SK-N-MC (cell line): Measurements from ENCODE around the gene AADACL4.
"Not testable (repeated sequence)": the region's sequence is repeated elsewhere in the genome, so short reads cannot be mapped to it uniquely, and the experiment has no call there.

Experiments used
- DNase-seq: peaks from one replicate; pipeline ENCODE4 v3.0.0-alpha.2; 2011; ENCODE audit warnings: low read depth, low spot score
- H3K27ac ChIP-seq: fragments of 200-600 bp; sonication (generic); 2 replicates; pipeline ENCODE4 v1.5.1; 2016; ENCODE audit warnings: mixed run types
- H3K36me3 ChIP-seq: fragments of 200-600 bp; sonication (generic); 2 replicates; pipeline ENCODE4 v1.6.1; 2017; ENCODE audit warnings: antibody characterized with exemption, low read length, mixed read lengths; ENCODE audit not compliant: insufficient read depth
- H3K4me3 ChIP-seq: fragments of 200-600 bp; sonication (generic); 2 replicates; pipeline ENCODE4 v1.5.1; 2016
- H3K9ac ChIP-seq: fragments of 200-600 bp; sonication (generic); 2 replicates; pipeline ENCODE4 v1.8.0; 2017; ENCODE audit warnings: mixed run types, mixed read lengths; ENCODE audit not compliant: insufficient read length
- H3K9me3 ChIP-seq: fragments of 200-600 bp; sonication (generic); 2 replicates; pipeline ENCODE4 v1.6.1; 2017; ENCODE audit warnings: low read depth, mild to moderate bottlenecking, antibody characterized with exemption, low read length, moderate library complexity, mixed read lengths
- EZH2 ChIP-seq: fragments of 200-600 bp; sonication (generic); IDR thresholded peaks from one replicate; pipeline ENCODE4 v1.6.1; 2017; ENCODE audit warnings: antibody characterized with exemption
- FOXP2 ChIP-seq: optimal IDR thresholded peaks from 2 replicates; pipeline ENCODE3; 2011; ENCODE audit warnings: mild to moderate bottlenecking, moderate library complexity; ENCODE audit not compliant: insufficient read depth; ENCODE audit errors: extremely low read length, control extremely low read depth
- POLR2AphosphoS5 ChIP-seq: IDR thresholded peaks from 2 replicates; pipeline ENCODE4 v1.6.1; 2012; ENCODE audit warnings: mild to moderate bottlenecking, low read depth, low read length, borderline replicate concordance

Gene AADACL4

DNA sequence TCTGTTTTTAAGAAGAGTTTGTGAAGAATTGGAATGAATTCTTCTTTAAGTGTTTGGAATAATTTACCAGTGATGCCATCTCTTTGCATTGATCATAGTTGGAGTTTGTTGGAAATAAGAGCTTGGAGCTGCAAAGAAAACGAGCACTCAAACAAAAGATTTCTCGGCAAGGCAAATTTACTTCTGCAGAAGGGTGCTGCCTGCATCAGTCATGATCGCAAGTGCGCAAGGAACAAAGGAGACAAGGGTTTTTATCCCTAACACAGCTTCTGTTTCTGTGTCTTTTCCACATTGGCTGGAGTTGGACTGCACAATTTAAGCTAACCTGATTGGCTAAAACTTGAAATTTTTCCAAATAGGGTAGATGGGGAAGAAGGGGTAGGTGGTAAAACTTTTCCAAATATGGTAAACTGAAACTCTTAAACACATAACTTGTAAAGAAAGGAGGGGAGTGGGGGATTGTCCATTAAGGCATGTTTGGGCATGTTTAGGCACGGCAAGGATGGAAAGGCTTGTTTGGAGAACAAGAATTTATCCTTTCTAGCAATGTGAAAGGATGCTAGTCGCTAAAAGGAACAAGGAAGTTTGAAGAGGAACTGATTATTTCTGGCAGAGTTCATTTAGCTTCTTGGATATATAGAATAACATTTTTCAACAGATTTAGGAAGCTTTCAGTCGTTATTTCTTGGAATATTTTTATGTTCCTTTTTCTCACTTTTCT, 3.5 kb upstream of the AADACL4 start:
- Histone ChIP-seq H3K4me3 (no peak overlapping the region), H3K9me3 (no peaks in the 10 kb centered on the region; the same call in 1 of the 2 replicates), H3K9ac (no peak overlapping the region), H3K36me3 (no peaks in the 10 kb centered on the region), H3K27ac (no peak overlapping the region)
- no peak for TF ChIP-seq FOXP2
- no peak for TF ChIP-seq POLR2AphosphoS5
- TF ChIP-seq EZH2 = no peak
- DNase-seq = no peak

DNA sequence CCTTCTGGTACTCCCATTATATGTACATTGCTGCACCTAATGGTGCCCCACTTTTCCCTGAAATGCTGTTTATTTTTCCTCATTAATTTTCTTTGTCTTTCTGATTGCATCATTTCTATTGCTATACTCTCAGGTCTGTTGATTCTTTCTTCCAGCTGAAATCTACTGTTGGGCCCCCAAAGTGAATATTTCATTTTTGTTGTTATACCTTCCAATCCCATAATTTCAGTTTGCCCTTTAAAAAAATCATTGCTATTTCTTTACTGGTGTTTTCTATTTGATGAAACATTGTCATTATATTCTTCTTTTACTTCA, 3.0 kb upstream of the AADACL4 start:
- Histone ChIP-seq H3K36me3 (no peaks in the 10 kb centered on the region), H3K4me3 (no peak overlapping the region), H3K27ac (no peak overlapping the region), H3K9me3 (no peaks in the 10 kb centered on the region; the same call in 1 of the 2 replicates), H3K9ac (no peak overlapping the region)
- no peak for TF ChIP-seq POLR2AphosphoS5
- TF ChIP-seq FOXP2 = no peak
- TF ChIP-seq EZH2 = no peak
- no peak for DNase-seq

- H3K9me3 ChIP-seq = no peaks in the 10 kb centered on the region; the same call in 1 of the 2 replicates
- TF ChIP-seq EZH2 = no peak
- TF ChIP-seq POLR2AphosphoS5 = no peak
- no peaks in the 10 kb centered on the region for H3K36me3 ChIP-seq
- peak overlapping the region; percentile 1; the same call in 1 of the 2 replicates for H3K27ac ChIP-seq
- no peak for DNase-seq
- no peak overlapping the region for H3K4me3 ChIP-seq
- H3K9ac ChIP-seq = no peak overlapping the region
These were observed 806 bp upstream of the AADACL4 start for GRCh38 chr1:12643079-12643478.

DNA sequence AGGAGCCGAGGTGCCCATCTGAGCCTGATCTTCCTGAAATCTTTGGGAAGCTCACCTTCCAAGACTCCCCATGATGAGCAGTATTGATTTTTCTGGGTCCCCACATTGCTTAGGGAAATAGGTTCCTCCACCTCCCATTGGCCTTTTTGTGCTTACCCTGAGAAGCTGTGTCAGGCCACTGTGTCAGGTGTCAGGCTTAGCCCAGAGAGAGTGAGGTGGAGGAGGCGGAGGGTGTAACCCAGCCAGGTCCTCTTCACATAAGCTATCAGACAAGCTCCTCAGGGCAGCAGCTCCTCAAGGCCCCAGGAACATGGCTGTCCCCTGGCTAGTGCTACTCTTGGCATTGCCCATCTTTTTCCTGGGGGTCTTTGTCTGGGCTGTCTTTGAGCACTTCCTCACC, 352 bp downstream of the AADACL4 start:
- Histone ChIP-seq H3K9ac (peak overlapping the region; percentile 20), H3K4me3 (no peak overlapping the region), H3K36me3 (no peaks in the 10 kb centered on the region), H3K27ac (peak overlapping the region; percentile 56; the same call in 1 of the 2 replicates), H3K9me3 (no peaks in the 10 kb centered on the region; the same call in 1 of the 2 replicates)
- no peak for TF ChIP-seq FOXP2
- no peak for TF ChIP-seq EZH2
- TF ChIP-seq POLR2AphosphoS5 = no peak
- DNase-seq = no peak

DNA sequence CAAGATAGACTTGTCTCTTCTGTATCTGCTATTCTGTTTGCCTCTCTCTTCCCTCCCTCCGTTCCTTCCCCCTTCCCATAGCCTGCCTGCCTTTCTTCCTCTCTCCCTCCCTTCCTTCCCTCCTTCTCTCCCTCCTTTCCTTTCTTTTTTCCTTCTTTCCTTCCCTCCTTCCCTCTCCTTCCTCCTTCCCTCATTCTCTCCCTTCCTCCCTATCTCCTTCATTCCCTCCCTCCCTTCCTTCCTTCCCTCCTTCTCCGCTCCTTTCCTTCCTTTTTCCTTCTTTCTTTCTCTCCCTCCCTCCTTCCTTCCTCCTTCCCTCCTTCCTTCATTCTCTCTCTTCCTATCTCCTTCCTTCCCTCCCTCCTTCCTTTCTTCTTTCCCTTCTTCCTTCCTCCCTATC, 944 bp downstream of the AADACL4 start:
- TF ChIP-seq FOXP2 (no peak), EZH2 (no peak), POLR2AphosphoS5 (no peak)
- Histone ChIP-seq H3K9me3 (no peaks in the 10 kb centered on the region; the same call in 1 of the 2 replicates), H3K4me3 (no peak overlapping the region), H3K9ac (no peak overlapping the region), H3K36me3 (no peaks in the 10 kb centered on the region), H3K27ac (no peak overlapping the region; the same call in 1 of the 2 replicates)
- DNase-seq = no peak

- H3K4me3 ChIP-seq, H3K9ac ChIP-seq, H3K9me3 ChIP-seq, H3K36me3 ChIP-seq, H3K27ac ChIP-seq, DNase-seq: not testable (repeated sequence)
These were observed 1.5 kb downstream of the AADACL4 start for GRCh38 chr1:12645401-12645800.

DNA sequence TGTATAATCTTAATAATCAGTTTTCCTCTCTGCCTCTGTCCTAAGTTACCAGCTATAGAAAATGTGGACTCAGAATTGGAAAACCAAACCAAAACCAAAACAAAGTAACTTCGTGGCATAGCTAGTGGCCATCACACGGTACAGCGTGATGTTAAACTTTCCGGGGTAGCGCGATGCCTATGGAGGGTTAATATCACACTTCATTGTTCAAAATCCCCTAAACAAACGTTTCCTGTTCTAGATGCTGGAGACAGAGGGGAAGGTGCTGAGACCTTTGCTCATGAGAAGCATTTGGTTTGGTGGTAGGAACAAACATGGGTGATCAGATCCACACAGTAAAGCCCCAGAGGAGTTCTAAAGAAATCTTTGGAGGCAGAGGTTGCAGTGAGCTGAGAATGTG, 4.9 kb downstream of the AADACL4 start:
- Histone ChIP-seq H3K27ac (peak overlapping the region; percentile 97), H3K9ac (peak overlapping the region; percentile 63)

DNA sequence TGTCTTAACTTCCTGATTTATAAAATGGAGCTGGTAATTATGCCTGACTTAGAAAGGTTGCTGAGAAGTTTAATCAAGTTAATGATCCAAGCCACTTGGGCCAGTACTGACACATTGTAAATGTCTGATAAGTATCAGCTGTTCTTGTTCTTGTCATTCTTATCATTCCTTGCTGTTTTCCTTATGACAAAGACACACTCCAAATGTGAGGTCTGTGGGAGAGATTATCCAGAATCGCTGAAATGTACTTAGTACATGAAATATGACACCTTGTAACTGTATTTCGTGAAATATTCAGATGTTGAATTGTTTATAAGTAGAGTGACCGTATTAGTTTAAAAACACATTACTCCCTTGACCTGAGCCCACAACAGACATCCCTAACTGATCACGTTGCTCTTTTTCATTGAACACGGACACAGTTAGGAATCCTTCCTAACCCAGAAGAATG, 6.1 kb downstream of the AADACL4 start:
- Histone ChIP-seq H3K27ac (peak overlapping the region; percentile 97), H3K9me3 (no peaks in the 10 kb centered on the region), H3K9ac (no peak overlapping the region), H3K36me3 (no peaks in the 10 kb centered on the region), H3K4me3 (no peak overlapping the region)
- no peak for DNase-seq
- TF ChIP-seq EZH2 (no peak), FOXP2 (no peak), POLR2AphosphoS5 (no peak; the same call in 1 of the 2 replicates)

More for the DNA sequence above, 4.9 kb downstream of the AADACL4 start:
- H3K4me3 ChIP-seq = no peak overlapping the region
- no peaks in the 10 kb centered on the region for H3K36me3 ChIP-seq
- no peak for DNase-seq
- TF ChIP-seq FOXP2 = no peak
- no peak for TF ChIP-seq POLR2AphosphoS5
- no peak for TF ChIP-seq EZH2
- H3K9me3 ChIP-seq = no peaks in the 10 kb centered on the region

GRCh38 chr1:12654004-12654567, 10.2 kb downstream of the AADACL4 start:
- Histone ChIP-seq H3K27ac (0 out of 2 replicates have a peak overlapping the region, but pooled peaks have one; percentile 37), H3K9ac (no peak overlapping the region), H3K9me3 (no peaks in the 10 kb centered on the region), H3K36me3 (no peaks in the 10 kb centered on the region), H3K4me3 (no peak overlapping the region)
- TF ChIP-seq EZH2 = no peak
- no peak for TF ChIP-seq POLR2AphosphoS5
- TF ChIP-seq FOXP2 = no peak
- DNase-seq = no peak

GRCh38 chr1:12654657-12655056, 10.8 kb downstream of the AADACL4 start:
- 0 out of 2 replicates have a peak overlapping the region, but pooled peaks have one; percentile 37 for H3K27ac ChIP-seq
- H3K9ac ChIP-seq = no peak overlapping the region
- DNase-seq = no peak
- TF ChIP-seq FOXP2 = no peak
- TF ChIP-seq POLR2AphosphoS5 = no peak
- no peak for TF ChIP-seq EZH2
- H3K9me3 ChIP-seq = no peaks in the 10 kb centered on the region
- H3K4me3 ChIP-seq = no peak overlapping the region
- H3K36me3 ChIP-seq = no peaks in the 10 kb centered on the region
